Peyer's patch (tissue), 4 donors: ENCODE data around the gene KRT33B. TPM values are rescaled to one million over a fixed set of nuclear protein-coding genes. Genes with fewer than 3 reads are reported as not detected.

Experiments used
- DNase-seq, 3 donors: peaks; one replicate each; pipeline ENCODE4 v3.0.0-alpha.2; 2017 to 2019
- H3K27ac ChIP-seq, 4 donors: fragments of 200-600 bp; sonication (generic); one replicate each; pipeline ENCODE4 v1.5.1; 2016 to 2019
- H3K27me3 ChIP-seq, 2 donors: fragments of 200-600 bp; sonication (generic); one replicate each; pipeline ENCODE4 v1.5.1; 2019
- H3K36me3 ChIP-seq, 3 donors: fragments of 200-600 bp; sonication (generic); one replicate each; pipeline ENCODE4 v1.5.1; 2016 to 2019
- H3K4me1 ChIP-seq, 4 donors: fragments of 200-600 bp; sonication (generic); one replicate each; pipeline ENCODE4 v1.5.1; 2016 to 2019
- H3K4me3 ChIP-seq, 4 donors: fragments of 200-600 bp; sonication (generic); 1 replicate in 3 of 4; 2 replicates in 1 of 4; pipeline ENCODE4 v1.5.1; 2016 to 2019; ENCODE audit warnings: mild to moderate bottlenecking in 1 of 4
- H3K9me3 ChIP-seq, 4 donors: fragments of 200-600 bp; sonication (generic); one replicate each; pipeline ENCODE4 v1.5.1; 2016 to 2019; ENCODE audit warnings: mild to moderate bottlenecking in 1 of 4
- POLR2A ChIP-seq, 2 donors: fragments of 450-650 bp; IDR thresholded peaks; one replicate each; pipeline ENCODE4 v1.5.1; 2017; ENCODE audit warnings: antibody characterized with exemption in 2 of 2, mild to moderate bottlenecking in 2 of 2, moderate library complexity in 2 of 2
- total RNA-seq, 4 donors: library from RNA; depleted of rRNA; stranded (reverse); fragments of >200 nt; gene quantifications; one replicate each; pipeline ENCODE4 v1.1.0, GENCODE V29; 2016
- TF ChIP-seq, protein P1 (sequence below), 6 experiments: fragments of 450-650 bp in 4 of 6; fragments of 200-600 bp in 2 of 6; sonication (generic) in 1 of 6; IDR thresholded peaks; one replicate each; pipeline ENCODE4 v1.5.1; 2017 to 2019; ENCODE audit warnings: antibody characterized with exemption in 6 of 6, mild to moderate bottlenecking in 3 of 6, moderate library complexity in 1 of 6

The KRT33B gene
- total RNA-seq, 4 donors from 2014 or later = not detected

DNA sequence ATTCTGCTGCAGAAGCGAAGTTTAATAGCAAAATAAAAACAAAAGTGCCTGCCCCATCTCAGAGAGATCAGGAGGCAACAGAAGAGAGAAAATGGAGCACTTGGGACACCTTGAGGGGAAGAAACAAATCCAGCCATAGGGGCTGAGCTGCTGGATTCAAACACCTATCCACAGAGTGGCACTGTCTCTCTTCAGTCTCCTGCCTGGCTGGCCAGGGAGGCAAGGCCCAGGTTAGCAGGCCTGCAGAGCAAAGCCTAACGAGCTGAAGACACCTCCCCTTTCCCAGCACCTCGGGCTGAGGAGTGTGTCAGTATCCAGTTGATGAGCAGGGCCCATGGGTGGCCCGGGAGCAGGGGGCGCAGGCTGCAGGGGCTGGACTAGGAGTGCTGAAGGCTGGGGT is 36.6 kb upstream of the KRT33B start:
- TF ChIP-seq, protein P1, sequence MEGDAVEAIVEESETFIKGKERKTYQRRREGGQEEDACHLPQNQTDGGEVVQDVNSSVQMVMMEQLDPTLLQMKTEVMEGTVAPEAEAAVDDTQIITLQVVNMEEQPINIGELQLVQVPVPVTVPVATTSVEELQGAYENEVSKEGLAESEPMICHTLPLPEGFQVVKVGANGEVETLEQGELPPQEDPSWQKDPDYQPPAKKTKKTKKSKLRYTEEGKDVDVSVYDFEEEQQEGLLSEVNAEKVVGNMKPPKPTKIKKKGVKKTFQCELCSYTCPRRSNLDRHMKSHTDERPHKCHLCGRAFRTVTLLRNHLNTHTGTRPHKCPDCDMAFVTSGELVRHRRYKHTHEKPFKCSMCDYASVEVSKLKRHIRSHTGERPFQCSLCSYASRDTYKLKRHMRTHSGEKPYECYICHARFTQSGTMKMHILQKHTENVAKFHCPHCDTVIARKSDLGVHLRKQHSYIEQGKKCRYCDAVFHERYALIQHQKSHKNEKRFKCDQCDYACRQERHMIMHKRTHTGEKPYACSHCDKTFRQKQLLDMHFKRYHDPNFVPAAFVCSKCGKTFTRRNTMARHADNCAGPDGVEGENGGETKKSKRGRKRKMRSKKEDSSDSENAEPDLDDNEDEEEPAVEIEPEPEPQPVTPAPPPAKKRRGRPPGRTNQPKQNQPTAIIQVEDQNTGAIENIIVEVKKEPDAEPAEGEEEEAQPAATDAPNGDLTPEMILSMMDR (IDR thresholded peaks at IDR 0.05) = no peak
- no peak for TF ChIP-seq POLR2A (IDR thresholded peaks at IDR 0.05)
- no peak overlapping the region for H3K27ac ChIP-seq
- no peaks in the 10 kb centered on the region for H3K9me3 ChIP-seq
- no peaks in the 10 kb centered on the region for H3K36me3 ChIP-seq
- no peaks in the 10 kb centered on the region for H3K27me3 ChIP-seq
- no peaks in the 10 kb centered on the region for H3K4me1 ChIP-seq
- no peak overlapping the region for H3K4me3 ChIP-seq
- no peak for DNase-seq

DNA sequence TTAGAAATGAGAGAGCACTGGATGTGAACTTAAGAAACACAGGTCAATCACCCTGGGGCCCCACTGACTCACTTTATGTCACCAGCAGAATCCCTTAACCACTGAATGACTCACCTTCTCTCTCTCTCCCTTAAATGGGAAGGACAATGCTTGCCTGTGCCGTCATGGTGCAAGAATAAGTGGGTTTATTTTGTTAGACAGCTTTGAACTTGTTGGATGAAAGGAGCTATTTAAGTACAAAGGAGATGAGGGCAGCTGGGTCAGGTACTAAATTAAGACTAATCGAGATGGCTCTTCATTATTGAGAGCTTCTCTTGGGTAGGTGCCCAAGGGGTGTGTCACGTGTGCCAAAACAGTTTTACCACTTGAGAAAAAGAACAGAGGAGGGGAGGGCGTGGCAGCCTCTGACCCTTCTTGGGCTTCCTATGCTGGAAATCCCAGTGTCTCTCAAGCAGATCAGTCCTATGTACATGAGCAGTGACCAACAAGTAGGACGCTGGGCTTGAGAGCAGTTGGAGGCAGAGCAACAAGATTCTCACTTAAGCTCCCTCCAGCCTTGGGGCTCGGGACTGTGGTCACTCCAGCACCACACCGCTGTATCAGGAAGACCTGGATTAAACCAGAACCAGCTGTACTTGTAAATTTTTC is 34.5 kb upstream of the KRT33B start:
- TF ChIP-seq POLR2A (IDR thresholded peaks at IDR 0.05) = no peak
- TF ChIP-seq, protein P1 (IDR thresholded peaks at IDR 0.05) = no peak
- no peak for DNase-seq
- Histone ChIP-seq H3K36me3 (no peaks in the 10 kb centered on the region), H3K4me3 (no peak overlapping the region), H3K27ac (no peak overlapping the region), H3K27me3 (no peaks in the 10 kb centered on the region), H3K9me3 (no peaks in the 10 kb centered on the region), H3K4me1 (no peaks in the 10 kb centered on the region)

DNA sequence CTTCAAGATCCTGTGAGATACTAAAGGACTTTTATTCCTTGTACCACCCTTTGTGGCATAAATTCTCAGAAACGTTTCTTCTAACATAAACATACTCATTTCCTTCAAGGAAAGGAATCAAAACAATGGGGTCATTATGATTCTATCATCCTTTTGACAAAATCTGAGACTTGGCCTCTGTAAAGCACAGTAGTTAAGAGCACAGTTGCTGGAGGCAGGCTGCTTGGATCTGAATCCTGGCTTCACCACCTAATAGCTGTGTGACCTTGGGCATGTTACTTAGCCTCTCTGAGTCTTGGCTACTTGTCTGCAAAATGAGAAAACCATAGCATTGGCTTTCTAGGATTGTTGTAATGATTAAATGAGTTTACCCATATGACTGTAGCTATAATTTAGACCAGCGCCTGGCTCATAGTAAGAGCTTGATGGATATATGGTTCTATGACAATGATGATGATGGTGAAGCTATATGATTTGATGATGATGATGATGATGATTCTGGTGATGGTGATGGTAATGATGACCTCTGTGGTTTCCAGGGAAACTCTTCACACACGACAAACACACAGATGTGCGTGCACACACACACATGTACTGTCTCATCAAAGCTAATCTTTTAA is 33.9 kb upstream of the KRT33B start:
- DNase-seq = no peak
- H3K36me3 ChIP-seq = no peaks in the 10 kb centered on the region
- H3K9me3 ChIP-seq = no peaks in the 10 kb centered on the region
- no peak overlapping the region for H3K27ac ChIP-seq
- TF ChIP-seq POLR2A (IDR thresholded peaks at IDR 0.05) = no peak
- TF ChIP-seq, protein P1 (IDR thresholded peaks at IDR 0.05) = no peak
- H3K27me3 ChIP-seq = no peaks in the 10 kb centered on the region
- no peak overlapping the region for H3K4me3 ChIP-seq
- H3K4me1 ChIP-seq = no peaks in the 10 kb centered on the region

DNA sequence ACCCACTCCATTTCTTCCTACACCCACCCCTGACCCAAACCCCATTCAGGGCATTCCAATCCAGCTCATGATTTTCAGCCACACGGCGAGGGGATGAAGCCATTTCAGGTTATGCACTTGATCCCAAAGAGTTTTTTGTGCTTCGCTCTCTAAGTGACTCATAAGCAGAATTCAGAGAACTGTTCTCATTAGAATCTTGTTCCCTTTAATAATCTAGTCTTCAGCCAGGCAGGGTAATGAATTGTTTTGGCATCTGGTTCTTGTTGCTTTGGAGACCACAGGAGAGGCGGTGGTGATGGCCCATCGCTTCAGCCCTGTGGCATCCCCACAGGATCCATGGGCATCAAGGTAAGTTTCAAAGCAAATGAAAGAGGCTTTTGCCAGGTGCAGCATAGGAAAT is 32.5 kb upstream of the KRT33B start:
- TF ChIP-seq, protein P1 (IDR thresholded peaks at IDR 0.05) = no peak
- TF ChIP-seq POLR2A (IDR thresholded peaks at IDR 0.05) = no peak

DNA sequence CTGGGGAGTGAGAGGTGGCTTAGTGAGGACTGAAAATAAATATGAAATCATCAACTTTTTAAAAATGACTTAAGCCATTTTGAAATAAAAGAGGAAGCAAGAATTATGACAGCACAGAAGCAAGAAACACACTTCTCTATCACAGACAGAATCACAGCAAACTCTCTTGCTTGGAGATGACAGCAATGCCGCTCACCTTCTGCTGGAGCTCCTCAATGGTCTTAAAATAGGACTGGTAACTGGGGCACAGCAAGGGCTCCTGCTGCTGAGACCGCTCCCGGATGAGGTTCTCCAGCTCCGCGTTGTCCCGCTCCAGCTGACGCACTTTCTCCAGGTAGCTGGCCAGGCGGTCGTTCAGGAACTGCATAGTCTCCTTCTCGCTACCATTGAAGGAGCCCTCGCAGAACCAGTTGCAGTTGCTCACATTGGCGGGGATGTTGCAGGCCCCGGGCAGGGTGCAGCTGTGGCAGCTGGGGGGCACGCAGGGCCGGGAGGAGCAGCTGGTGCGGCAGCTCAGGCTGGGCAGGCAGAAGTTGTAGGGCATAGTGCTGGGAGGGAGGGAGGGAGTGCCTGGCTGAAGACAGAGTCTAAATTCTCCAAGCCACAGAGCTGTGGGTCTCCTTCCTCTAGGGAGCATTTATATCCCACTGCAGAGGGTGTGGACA is 27.5 kb upstream of the KRT33B start, which contains the start of gene KRT31:
KRT31 (minus strand) TSS at position 613 of the 665 bp plus-strand sequence; CDS start at position 544, 69 bp downstream.
- H3K27me3 ChIP-seq = no peaks in the 10 kb centered on the region
- H3K36me3 ChIP-seq = no peaks in the 10 kb centered on the region
- H3K27ac ChIP-seq = no peak within 1 kb of the TSS
- no peaks in the 10 kb centered on the region for H3K4me1 ChIP-seq
- no peak for TF ChIP-seq POLR2A (IDR thresholded peaks at IDR 0.05)
- TF ChIP-seq, protein P1 (IDR thresholded peaks at IDR 0.05) = no peak
- no peak for DNase-seq
- H3K9me3 ChIP-seq = no peaks in the 10 kb centered on the region
- no peak within 1 kb of the TSS for H3K4me3 ChIP-seq

More for the DNA sequence above, 32.5 kb upstream of the KRT33B start:
- H3K4me3 ChIP-seq = no peak overlapping the region
- H3K36me3 ChIP-seq = no peaks in the 10 kb centered on the region
- H3K4me1 ChIP-seq = no peaks in the 10 kb centered on the region
- no peaks in the 10 kb centered on the region for H3K27me3 ChIP-seq
- H3K9me3 ChIP-seq = no peaks in the 10 kb centered on the region
- no peak overlapping the region for H3K27ac ChIP-seq
- DNase-seq = no peak
